OCI-LY1 (cell line): ENCODE measurements around the gene WNK2.

ENCODE experiments used
- EZH2 ChIP-seq: fragments of 200-600 bp; sonication (generic), shearing (Covaris generic); IDR thresholded peaks from 2 replicates; pipeline ENCODE4 v1.8.0; 2017; ENCODE audit warnings: borderline replicate concordance, mixed run types, mild to moderate bottlenecking, antibody characterized with exemption, low read length, moderate library complexity, mixed read lengths
- TF ChIP-seq, protein P1 (sequence below): fragments of 200-600 bp; sonication (generic), shearing (Covaris generic); IDR thresholded peaks from 2 replicates; pipeline ENCODE4 v1.5.1; 2017; ENCODE audit warnings: mild to moderate bottlenecking, antibody characterized with exemption, low read length, moderate library complexity, mixed read lengths

DNA sequence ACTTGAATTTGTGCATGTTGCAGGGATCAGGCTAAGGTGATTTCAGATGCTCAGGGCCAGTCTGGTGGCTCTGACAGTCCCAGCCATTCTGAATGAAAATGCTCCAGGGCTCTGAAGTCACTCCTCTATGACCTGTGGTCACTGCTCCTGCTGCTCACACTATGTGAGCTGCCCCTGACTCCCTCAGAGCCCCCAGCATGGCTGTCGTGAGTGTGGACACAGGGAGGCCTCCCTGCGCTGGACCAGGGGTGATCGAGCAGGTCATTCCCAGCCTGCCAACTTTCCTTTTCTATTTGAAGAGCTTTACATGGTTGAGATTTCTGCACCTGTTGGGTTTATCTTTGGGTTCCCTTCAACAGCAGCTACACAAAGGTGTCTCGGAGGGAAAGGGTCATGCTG is 74.5 kb downstream of the WNK2 start:
- TF ChIP-seq, protein P1, sequence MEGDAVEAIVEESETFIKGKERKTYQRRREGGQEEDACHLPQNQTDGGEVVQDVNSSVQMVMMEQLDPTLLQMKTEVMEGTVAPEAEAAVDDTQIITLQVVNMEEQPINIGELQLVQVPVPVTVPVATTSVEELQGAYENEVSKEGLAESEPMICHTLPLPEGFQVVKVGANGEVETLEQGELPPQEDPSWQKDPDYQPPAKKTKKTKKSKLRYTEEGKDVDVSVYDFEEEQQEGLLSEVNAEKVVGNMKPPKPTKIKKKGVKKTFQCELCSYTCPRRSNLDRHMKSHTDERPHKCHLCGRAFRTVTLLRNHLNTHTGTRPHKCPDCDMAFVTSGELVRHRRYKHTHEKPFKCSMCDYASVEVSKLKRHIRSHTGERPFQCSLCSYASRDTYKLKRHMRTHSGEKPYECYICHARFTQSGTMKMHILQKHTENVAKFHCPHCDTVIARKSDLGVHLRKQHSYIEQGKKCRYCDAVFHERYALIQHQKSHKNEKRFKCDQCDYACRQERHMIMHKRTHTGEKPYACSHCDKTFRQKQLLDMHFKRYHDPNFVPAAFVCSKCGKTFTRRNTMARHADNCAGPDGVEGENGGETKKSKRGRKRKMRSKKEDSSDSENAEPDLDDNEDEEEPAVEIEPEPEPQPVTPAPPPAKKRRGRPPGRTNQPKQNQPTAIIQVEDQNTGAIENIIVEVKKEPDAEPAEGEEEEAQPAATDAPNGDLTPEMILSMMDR: no peak
- TF ChIP-seq EZH2: no peak
